Adipocyte (in vitro differentiated cells): Measurements from ENCODE around the gene CCDC69.

Experiments
- DNase-seq: peaks from one replicate; pipeline ENCODE4 v3.0.0-alpha.2; 2015; ENCODE audit warnings: low read depth
- H3K27me3 ChIP-seq: replicated peaks from 2 replicates; pipeline ENCODE4 v1.7.0; 2013; ENCODE audit warnings: mild to moderate bottlenecking, low read length, moderate library complexity; ENCODE audit not compliant: control insufficient read depth, insufficient read depth
- H3K36me3 ChIP-seq: 2 replicates; pipeline ENCODE4 v1.7.0; 2013; ENCODE audit warnings: low read length, mild to moderate bottlenecking, moderate library complexity; ENCODE audit not compliant: control insufficient read depth, insufficient read depth, severe bottlenecking
- H3K4me1 ChIP-seq: 2 replicates; pipeline ENCODE4 v1.7.0; 2013; ENCODE audit warnings: mild to moderate bottlenecking, low read length, moderate library complexity; ENCODE audit not compliant: control insufficient read depth, insufficient read depth
- H3K4me3 ChIP-seq: 2 replicates; pipeline ENCODE4 v1.7.0; 2013; ENCODE audit warnings: mild to moderate bottlenecking, low read length, moderate library complexity
- H3K9ac ChIP-seq: 2 replicates; pipeline ENCODE4 v1.7.0; 2013; ENCODE audit warnings: mild to moderate bottlenecking, low read length, moderate library complexity
- H3K9me3 ChIP-seq: 2 replicates; pipeline ENCODE4 v1.7.0; 2013; ENCODE audit warnings: mild to moderate bottlenecking, low read length, moderate library complexity; ENCODE audit not compliant: control insufficient read depth

Gene CCDC69, protein sequence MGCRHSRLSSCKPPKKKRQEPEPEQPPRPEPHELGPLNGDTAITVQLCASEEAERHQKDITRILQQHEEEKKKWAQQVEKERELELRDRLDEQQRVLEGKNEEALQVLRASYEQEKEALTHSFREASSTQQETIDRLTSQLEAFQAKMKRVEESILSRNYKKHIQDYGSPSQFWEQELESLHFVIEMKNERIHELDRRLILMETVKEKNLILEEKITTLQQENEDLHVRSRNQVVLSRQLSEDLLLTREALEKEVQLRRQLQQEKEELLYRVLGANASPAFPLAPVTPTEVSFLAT

DNA sequence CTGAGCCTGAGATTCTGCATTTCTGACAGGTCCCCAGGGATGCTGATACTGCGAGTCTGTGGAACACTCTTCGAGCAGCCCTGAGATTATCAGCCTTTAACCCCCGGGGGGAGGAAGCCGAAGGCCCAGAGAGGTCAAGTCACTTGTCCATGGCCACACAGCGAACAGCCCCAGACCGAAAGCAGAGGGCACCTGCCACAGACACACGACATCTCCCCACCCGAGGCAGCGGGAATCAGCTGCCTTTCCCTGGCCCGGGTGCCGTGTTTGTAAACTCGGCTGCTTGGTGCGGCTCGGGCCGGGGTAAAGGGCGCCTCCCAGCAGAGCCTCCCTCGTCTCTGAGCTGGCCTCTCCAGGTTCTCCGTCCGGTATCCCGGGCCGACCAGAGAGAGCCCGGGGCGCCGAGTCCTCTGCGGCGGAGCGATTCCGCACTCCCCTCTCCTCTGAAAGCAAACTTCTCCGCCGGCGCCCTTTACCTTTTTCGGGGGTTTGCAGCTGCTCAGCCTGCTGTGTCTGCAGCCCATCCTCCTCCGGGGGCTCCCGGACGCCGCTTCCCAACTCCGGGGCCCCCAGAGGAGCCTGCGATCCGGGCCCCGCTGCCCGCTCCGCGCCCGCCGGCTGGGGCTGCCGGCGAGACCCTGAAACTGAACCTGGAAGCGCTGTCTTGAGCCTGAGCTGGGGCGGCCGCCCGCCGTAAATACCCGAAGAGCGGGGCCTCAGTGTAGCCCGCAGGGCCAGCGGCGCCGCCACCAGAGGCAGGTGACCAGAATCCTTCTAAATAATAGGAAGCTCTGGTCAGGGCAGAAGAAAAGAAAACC lies at the start of gene CCDC69:
CCDC69 (minus strand) TSS at position 646 of the 818 bp plus-strand sequence; CDS start at position 524, 122 bp downstream.
- Histone ChIP-seq H3K27me3 (no peaks in the 10 kb centered on the region), H3K9me3 (no peaks in the 10 kb centered on the region), H3K36me3 (no peaks in the 10 kb centered on the region), H3K4me1 (peaks cover 35% of the 10 kb centered on the region), H3K4me3 (peak within 1 kb of the TSS; percentile 96), H3K9ac (peak within 1 kb of the TSS; percentile 93)
- DNase-seq, result peak; percentile 84

DNA sequence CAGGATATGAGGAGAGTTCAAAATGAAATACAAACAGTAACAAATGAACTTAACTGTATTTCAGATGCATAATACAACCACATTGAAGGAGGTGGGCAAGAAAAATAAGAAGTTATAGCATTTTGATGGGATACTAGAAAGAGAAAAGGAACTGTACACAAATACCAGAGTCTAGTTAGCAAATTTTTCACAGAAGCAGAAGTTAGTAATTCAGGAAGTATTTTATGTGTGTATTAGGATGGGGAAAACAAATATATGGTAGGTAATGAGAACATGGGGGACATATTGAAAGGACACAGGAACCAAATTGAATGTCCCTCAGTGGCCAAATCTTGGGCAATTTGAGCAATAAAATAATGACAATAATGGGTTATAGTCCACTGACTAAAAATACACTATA lies 47.4 kb upstream of the CCDC69 start:
- no peak overlapping the region for H3K9ac ChIP-seq
- H3K4me1 ChIP-seq, result peaks cover 17% of the 10 kb centered on the region
- no peaks in the 10 kb centered on the region for H3K9me3 ChIP-seq
- no peak for DNase-seq
- H3K36me3 ChIP-seq, result peaks cover 16% of the 10 kb centered on the region
- H3K27me3 ChIP-seq, result no peaks in the 10 kb centered on the region
- H3K4me3 ChIP-seq, result no peak overlapping the region

DNA sequence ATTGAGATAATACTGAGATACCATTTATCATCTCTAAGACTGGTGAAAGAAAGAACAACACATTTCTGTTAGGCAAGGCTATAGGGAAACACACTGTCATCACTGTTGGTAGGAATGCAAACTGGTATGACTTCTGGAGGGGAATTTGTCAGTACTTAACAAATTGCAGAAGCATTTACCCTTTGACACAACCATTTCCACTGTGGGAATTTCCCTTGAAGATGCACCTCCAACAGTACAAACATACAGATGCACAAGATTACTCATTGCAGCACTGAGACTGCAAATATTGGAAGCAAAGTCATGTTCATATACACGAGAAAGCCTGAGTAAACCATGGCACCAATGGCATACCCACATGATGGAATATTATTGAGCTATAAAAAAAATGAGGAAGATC lies 46.7 kb upstream of the CCDC69 start:
- DNase-seq, result peak; percentile 33
- Histone ChIP-seq H3K4me1 (peaks cover 13% of the 10 kb centered on the region), H3K9me3 (no peaks in the 10 kb centered on the region), H3K9ac (no peak overlapping the region), H3K4me3 (no peak overlapping the region), H3K27me3 (no peaks in the 10 kb centered on the region), H3K36me3 (peaks cover 16% of the 10 kb centered on the region)

DNA sequence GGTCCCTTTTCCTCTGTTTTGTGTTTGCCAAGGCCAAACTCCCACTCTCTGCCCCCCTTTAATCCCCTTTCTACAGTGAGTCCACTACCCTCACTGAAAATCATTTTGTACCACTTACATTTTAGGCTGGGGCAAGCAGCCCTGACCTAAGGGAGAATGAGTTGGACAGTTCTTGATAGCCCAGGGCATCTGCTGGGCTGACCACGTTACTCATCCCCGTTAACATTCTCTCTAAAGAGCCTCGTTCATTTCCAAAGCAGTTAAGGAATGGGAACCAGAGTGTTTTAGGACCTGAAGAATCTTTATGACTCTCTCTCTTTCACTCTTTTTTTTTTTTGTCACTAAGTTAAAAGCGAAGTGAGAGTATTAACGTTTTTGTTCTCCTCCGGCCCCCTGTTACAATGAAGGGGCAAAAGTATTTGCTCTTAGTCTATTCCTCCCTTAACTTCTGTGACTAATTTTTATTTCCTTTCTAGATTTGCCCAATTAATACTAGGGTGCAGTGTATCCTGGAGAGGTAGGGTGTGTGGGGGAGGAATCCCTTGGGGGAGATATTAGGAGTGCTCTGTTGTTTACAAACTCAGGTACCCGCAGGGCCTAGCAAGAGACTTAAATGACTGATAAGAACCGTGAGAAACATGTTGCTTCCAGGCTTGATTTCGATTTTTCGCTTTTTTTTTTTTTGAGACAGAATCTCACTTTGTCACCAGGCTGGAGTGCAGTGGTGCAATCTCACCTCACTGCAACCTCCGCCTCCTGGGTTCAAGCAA lies 43.8 kb upstream of the CCDC69 start:
- Histone ChIP-seq H3K4me1 (peaks cover 18% of the 10 kb centered on the region), H3K27me3 (no peaks in the 10 kb centered on the region), H3K9ac (no peak overlapping the region), H3K36me3 (peaks cover 16% of the 10 kb centered on the region), H3K4me3 (no peak overlapping the region), H3K9me3 (no peaks in the 10 kb centered on the region)
- DNase-seq, result no peak

DNA sequence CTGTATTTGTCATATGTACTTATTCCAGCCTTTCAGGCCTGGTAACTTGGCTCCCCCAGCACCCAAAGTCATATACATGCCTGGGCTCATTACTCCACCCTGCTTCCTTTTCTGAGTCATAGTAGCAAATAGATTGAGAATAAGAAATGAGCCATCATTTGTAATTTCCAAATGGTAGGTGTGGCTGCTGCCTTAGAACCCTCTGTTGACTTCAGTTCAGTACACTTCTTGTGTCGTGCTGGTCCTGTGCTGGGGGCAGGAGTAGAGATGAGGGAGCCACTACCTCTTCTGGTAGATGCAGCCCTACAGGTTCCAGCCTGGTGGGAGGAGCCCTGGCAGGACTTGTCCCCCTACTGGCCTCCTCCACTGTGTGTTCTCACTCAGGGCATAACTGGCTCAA lies 40.2 kb upstream of the CCDC69 start:
- no peaks in the 10 kb centered on the region for H3K9me3 ChIP-seq
- no peaks in the 10 kb centered on the region for H3K27me3 ChIP-seq
- peaks cover 14% of the 10 kb centered on the region for H3K36me3 ChIP-seq
- H3K4me1 ChIP-seq, result peaks cover 14% of the 10 kb centered on the region
- H3K9ac ChIP-seq, result no peak overlapping the region
- no peak overlapping the region for H3K4me3 ChIP-seq
- DNase-seq, result peak; percentile 41

DNA sequence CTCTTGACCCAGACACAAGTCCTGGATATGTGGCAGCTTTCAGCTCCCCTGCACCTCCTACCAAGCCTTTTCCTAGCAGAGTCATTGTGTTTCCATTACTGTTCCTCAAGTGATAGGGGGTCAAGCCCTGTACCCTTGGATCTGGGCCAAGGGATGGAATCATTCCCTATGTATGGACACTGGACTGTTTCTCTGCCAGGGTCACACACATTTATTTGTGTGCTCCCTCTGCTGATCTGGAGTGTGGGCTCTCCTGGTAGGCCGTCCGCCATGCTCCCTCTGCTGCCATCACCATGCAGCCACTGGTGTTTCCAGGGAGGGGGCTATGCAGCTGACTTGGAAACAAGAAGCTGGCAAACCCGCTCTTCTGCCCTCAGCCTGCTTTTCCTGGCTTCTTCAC lies 38.6 kb upstream of the CCDC69 start:
- Histone ChIP-seq H3K9ac (no peak overlapping the region), H3K27me3 (no peaks in the 10 kb centered on the region), H3K4me3 (no peak overlapping the region), H3K4me1 (peaks cover 25% of the 10 kb centered on the region), H3K36me3 (peaks cover 10% of the 10 kb centered on the region), H3K9me3 (no peaks in the 10 kb centered on the region)
- no peak for DNase-seq

DNA sequence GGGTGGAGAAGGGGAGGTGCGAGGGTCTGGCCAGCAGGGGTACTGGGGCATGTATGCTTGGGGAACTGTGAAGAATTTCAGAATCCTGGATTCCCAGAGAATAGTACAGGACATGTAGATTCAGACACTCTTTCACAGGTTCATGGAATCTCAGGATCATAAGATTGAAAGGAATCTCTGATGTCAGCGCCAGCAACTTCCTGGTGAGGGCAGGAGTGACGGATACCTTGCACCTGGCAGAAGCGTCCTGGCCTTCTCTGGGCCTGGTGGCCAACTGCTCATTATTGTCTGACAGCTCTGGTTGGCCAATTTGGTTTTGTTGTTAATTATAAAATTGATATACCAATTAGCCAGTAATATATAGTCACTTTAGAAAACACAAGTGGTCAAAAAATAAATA lies 36.0 kb upstream of the CCDC69 start:
- Histone ChIP-seq H3K4me3 (no peak overlapping the region), H3K9me3 (no peaks in the 10 kb centered on the region), H3K4me1 (peaks cover 29% of the 10 kb centered on the region), H3K36me3 (no peaks in the 10 kb centered on the region), H3K9ac (no peak overlapping the region), H3K27me3 (no peaks in the 10 kb centered on the region)
- no peak for DNase-seq

DNA sequence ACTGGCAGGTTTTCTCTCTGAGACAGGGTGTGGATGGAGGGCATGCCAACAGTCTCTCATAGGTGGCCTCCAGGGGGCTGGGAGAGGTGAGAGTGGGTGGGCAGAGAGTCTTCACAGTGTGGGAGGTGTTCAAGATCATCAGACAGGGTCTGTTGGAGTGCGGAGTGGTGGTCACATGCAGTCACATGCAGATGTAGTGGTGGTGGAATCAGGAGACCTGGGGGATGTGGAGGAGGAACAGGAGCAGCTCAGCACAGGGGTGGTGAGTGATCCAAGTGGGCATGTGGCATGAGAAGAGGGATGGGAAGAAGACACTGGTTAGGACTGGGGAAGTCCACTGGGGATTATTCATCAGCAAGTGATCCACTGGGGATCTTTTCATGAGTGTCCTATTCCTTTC lies 34.9 kb upstream of the CCDC69 start:
- no peaks in the 10 kb centered on the region for H3K27me3 ChIP-seq
- peaks cover 29% of the 10 kb centered on the region for H3K4me1 ChIP-seq
- no peaks in the 10 kb centered on the region for H3K9me3 ChIP-seq
- no peak overlapping the region for H3K9ac ChIP-seq
- no peaks in the 10 kb centered on the region for H3K36me3 ChIP-seq
- no peak overlapping the region for H3K4me3 ChIP-seq
- DNase-seq, result no peak

DNA sequence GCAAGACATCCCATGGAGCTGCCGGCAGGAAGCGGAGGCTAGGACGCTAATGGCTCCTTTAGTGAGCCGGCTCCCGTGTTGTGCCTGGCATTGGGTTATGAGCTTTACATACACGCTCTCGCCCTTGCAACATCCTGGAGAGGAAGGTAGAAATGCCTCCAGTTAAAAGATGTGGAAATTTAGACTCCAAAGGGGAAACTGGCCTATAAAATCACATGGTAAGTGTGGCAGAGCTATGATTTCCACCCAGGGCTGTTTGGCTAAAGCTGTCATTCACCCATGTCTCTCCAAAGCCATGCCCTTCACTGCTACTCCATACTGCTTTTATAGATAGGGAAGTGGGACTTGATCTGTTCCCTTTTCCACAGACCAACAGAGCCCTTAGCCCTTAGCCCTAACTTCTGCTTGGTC lies 34.3 kb upstream of the CCDC69 start:
- no peak for DNase-seq
- Histone ChIP-seq H3K27me3 (no peaks in the 10 kb centered on the region), H3K4me1 (peaks cover 28% of the 10 kb centered on the region), H3K9me3 (no peaks in the 10 kb centered on the region), H3K36me3 (no peaks in the 10 kb centered on the region), H3K9ac (no peak overlapping the region), H3K4me3 (no peak overlapping the region)

DNA sequence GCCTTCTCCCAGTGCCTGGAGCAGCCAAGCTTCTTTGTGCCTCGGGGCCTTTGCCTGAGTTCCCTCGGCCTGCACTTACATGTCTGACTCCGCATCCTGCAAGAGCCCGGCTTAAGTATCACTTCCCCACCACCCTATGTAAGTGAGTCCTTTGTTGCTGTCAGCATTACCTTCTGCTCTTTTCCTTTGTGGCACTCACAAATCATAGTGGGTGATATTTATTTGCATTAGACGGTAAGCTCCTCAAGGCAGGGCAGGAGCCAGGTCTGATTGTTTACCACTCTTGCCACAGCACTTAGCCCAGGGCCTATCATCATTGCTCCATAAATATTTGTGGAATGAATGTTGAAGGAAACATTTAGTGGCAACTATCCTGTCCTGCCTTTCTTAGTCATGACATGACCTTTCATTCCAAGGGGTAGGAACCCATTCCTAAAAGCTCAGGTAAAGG lies 33.9 kb upstream of the CCDC69 start:
- H3K36me3 ChIP-seq, result no peaks in the 10 kb centered on the region
- peaks cover 28% of the 10 kb centered on the region for H3K4me1 ChIP-seq
- H3K9ac ChIP-seq, result no peak overlapping the region
- H3K4me3 ChIP-seq, result no peak overlapping the region
- no peaks in the 10 kb centered on the region for H3K9me3 ChIP-seq
- no peaks in the 10 kb centered on the region for H3K27me3 ChIP-seq
- no peak for DNase-seq
